Left cardiac atrium (tissue), 4 donors: ENCODE data around the gene CLDN5. TPM values are rescaled to one million over a fixed set of nuclear protein-coding genes. Genes with fewer than 3 reads are reported as not detected.

ENCODE experiments used
- ATAC-seq, 2 donors: fragments of 200-7000 bp; cut with Tn5 transposase; one replicate each; pipeline ENCODE4 v1.9.1; 2020; ENCODE audit warnings: mild to moderate bottlenecking in 2 of 2, moderate library complexity in 2 of 2
- DNase-seq: peaks from one replicate; pipeline ENCODE4 v3.0.0-alpha.2; 2020
- intact Hi-C, 2 donors: fragments of 100-400 bp; cut with DNase I; formaldehyde crosslinking; loops; one replicate each; pipeline versions ENCODE4 v1.14.1 to v1.15.1; 2022 to 2023
- total RNA-seq, 2 donors: library from RNA; stranded (reverse); fragmentation: NEBNext Ultra II Directional; extraction: Animal tissue kit (Norgen Biotek cat#: 25700); gene quantifications; one replicate each; pipeline ENCODE4 v1.2.1, GENCODE V29; 2021
- donor health status: DM: no; HTN: yes; CAD: no.
- donor health status: DM: no; HTN: yes; CAD: no; lungs with severe emphysema.
- donor health status: DM: yes; HTN: yes; CAD: no.
- donor health status: Dilated cardiomyopathy.

The CLDN5 gene
- total RNA-seq, 2 donors from 2014 or later: 23.3 to 42.1 TPM

DNA sequence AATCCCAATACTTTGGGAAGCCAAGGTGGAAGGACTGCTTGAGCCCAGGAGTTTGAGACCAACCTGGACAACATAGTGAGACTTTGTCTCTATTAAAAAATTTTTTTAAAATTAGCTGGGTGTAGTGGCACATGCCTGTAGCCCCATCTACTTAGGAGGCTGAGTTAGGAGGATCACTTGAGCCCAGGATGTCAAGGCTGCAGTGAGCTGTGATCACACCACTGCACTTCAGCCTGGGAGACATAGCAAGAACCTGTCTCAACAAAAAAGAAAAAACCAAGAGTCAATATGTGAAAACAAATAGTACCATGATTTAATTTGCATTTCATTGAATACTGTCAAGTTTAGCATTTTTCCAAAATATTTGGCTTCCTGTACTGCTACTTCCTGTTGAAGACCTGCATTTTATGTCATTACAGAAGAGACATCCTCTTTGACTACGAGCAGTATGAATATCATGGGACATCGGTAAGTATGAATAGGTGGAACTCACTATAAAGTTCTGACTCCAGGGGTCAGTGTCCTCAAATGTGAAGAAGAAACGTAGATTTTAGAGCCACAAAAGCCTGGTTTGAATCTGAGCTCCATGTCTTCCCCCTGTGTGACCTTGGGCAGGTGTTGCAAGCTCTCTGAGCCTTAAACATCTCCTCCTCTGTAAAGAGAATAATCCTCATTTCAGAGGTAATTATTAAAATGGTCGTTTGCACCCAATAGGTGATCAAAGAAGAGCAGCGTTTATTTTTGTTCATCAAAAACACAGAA lies 28.5 kb downstream of the CLDN5 start:
- intact Hi-C loops: loop anchor here (5.0 kb wide), 1 partner anchor 137 kb away; no protein-coding TSS in a partner anchor
- DNase-seq (no peak), ATAC-seq (no peak)

DNA sequence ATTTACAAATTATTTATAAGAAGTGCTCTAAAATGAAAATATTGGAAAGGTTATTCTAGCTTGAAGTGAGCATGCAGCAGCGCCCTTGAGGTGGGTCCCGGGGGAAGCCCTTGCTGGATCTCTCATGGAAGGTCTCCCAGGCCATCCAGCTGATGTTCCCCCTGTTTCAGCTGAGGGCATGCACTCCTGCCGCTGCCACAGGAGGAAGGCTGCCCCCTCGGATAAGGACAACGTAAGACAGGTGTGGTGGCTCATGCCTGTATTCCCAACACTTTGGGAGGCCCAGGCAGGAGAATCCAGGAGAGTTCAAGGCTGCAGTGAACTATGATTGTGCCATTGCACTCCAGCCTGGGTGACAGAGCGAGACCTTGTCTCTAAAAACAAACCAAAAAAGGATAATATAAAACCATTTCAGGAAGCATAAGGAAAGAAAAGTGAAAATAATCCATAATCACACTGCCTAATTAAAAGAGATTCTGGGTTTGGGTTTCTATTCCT lies 29.5 kb downstream of the CLDN5 start:
- intact Hi-C loops: loop anchor here (5.0 kb wide), 1 partner anchor 138 kb away; no protein-coding TSS in a partner anchor
- no peak for ATAC-seq
- no peak for DNase-seq

DNA sequence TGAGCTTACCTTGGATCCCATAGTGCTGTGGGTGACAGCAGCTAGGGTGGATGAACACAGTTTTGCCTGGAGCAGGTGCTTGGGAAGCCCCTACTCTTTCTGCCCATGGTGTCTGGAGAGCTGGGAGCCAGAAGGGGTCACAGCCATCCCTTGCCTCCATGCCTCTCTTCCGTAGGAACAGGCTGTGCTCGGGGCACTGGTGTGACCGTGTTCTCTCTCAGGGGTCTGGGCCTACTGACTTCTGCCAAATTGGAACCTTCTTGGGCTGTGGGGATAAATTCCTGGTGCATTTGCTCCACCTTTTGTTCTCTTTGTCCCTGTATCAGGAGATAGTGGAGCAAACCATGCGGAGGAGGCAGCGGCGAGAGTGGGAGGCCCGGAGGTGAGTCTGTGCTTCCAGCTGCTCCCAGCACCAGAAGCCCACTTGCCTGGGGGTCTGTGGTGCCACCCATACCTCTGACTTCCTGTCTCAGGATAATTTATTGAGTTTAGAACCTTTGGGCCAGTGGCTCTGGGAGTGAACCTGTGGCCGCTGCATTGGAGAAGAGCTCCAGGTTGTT lies 30.1 kb downstream of the CLDN5 start:
- ATAC-seq (no peak), DNase-seq (no peak)
- intact Hi-C loops: no loop called here

DNA sequence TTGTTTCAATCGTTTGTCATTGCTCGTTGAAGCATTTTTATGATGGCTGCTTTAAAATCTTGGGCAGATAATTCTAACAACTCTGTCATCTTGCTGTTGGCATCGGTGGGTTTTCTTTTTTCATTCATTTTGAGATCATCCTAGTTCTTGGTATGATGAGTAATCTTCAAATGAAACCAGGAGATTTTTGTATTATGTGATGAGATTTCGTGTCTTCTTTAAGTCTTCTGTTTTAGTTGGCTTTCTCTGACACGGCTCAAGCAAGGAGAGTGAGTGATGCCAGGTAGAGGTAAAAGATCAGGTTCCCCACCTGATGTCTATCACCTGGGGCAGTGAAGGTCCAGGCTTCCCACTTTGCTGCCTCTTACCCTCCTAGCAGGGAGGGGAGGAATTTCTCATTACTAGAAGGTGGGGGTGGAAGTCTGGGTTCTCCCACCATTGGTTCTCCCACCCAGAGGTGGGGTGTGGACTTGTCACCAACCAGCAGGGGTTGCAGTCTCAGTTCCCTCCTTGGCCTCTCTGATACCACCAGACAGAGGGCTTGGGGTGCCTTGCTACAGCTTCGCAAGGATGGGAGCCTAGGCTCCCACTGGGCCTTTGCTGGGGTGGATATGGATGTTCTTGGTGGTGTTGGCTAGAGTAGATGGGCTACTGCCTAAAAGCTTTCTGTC lies 31.6 kb downstream of the CLDN5 start:
- intact Hi-C loops: no loop called here
- ATAC-seq: no peak

DNA sequence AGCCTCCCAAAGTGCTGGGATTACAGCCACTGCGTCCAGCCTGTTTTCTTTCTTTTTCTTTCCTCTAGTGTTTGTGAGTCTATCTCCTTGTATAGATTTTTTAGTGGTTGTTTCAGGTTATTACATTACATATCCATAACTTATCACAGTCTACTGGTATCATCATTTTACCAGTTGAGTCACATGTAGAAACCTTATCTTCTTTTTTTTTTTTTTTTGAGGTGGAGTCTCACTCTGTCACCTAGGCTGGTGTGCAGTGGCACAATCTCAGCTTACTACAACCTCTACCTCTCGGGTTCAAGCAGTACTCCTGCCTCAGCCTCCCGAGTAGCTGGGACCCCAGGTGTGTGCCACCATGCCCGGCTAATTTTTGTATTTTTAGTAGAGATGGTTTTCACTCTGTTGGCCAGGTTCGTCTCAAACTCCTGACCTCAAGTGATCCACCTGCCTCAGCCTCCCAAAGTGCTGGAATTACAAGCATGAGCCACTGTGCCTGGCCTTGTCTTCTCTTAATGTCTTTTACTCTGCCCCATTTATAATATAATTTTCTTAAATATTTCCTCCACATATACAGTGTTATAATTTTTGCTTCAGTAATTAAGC lies 33.5 kb downstream of the CLDN5 start:
- ATAC-seq (no peak), DNase-seq (no peak)
- intact Hi-C loops: no loop called here

More for the DNA sequence above, 31.6 kb downstream of the CLDN5 start:
- no peak for DNase-seq

DNA sequence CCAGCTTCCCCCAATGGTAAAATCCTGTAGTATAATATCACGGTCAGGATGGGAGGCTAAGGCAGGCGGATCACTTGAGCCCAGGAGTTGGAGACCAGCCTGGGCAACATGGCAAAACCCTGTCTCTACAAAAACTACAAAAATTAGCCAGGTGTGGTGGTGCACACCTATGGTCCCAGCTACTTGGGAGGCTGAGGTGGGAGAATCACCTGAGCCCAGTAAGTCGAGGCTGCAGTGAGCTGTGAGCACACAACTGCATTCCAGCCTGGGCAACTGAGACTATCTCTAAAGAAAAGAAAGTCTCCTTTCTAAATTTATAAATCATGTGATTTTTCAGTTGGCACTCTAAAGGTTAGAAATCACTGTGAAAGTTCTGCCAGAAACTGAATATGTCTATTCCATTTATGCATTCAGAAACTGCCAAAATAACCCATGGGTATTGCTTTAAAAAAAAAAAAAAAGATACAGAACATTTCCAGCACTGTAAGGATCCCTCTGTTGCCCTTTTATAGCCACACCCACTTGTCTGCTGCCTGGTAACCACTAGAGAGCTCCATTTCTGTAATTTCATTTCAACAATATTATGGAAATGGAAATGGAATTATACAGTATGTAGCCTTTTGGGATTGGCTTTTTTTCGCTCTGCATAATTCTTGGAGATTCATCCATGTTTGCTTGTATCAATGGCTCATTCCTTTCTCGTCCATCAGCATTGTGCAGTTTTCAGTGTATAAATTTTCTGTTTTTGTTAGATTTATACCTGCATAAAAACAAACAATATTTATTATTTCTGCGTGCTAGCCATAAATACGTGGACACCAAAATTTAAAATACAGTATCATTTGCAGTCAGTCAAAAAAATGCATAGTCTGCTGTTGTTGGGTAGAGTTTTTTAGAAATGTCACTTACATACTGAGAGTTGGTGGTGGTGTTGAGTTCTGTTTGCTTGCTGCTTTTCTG lies 35.0 kb downstream of the CLDN5 start:
- DNase-seq (no peak), ATAC-seq (peak; percentile 47 to 71)
- intact Hi-C loops: no loop called here

DNA sequence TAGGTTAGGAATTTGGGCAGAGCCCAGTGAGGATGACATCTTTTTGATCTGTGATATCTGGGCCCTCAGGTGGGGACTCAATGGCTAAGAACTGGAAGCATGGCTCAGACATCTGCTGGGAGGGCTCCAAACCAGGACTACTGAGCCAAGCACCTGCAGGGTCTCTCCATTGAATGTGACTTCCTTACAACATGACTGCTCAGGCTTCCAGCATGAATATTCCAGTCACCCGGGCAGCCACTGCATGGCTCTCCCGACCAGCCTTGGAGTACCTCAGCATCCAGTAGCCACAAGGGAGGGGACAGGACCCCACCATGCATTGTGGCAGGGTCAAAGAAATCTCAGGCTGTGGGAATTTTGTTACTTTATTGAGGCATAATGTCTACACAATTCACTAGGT lies 35.9 kb downstream of the CLDN5 start:
- intact Hi-C loops: no loop called here

DNA sequence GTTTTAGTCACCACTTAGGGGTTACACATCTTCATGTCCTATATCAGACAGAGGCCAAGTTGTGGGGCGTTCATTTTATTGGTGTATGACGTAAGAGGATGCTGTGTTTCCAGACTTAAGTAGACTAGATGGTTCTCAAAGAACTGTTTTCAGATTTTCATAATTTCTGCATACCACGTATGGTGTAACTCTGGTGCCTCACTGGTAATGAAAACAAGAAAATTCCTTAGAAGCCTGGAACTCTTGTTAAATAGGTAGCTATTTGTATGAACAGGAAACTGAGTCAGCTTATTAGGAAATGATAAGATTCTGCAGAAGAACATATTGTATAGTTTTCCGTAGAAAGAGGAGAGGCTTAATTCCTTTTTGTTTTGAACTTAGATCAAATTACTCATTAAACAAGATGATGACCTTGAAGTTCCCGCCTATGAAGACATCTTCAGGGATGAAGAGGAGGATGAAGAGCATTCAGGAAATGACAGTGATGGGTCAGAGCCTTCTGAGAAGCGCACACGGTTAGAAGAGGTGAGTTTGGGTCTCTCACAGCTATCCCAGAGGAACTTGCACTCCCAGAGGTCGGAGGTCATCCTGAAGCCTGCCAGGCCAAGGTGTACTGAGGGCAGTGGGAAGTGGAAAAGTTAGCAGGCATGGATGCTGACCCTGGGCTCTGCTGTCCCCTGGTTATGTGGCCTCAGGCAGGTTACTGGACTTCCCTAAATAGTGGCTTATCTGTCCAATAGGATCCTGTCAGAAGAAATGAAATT lies 40.5 kb downstream of the CLDN5 start:
- DNase-seq (no peak), ATAC-seq (no peak)
- intact Hi-C loops: no loop called here

More for the DNA sequence above, 35.9 kb downstream of the CLDN5 start:
- DNase-seq (no peak), ATAC-seq (no peak)

DNA sequence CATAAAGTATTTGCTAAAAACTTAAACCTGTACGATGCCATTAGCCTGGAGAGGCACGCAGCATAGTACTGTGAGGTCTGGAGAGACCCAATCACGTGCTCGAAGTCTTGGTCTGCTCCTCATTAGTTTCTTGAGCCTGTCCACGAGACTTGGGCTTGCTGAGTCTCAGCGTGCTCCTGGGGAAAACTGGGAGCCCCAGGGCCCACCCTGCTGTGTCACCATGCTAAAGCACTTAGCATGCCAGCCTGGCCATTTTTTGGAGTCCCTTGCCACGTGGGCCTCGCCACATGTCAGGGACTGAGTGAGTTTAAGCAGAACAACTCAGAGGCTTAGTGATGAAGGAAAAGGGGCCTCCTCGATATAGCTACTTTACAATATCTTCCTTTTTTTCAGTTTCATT lies 41.9 kb downstream of the CLDN5 start:
- ATAC-seq: no peak
- intact Hi-C loops: no loop called here

DNA sequence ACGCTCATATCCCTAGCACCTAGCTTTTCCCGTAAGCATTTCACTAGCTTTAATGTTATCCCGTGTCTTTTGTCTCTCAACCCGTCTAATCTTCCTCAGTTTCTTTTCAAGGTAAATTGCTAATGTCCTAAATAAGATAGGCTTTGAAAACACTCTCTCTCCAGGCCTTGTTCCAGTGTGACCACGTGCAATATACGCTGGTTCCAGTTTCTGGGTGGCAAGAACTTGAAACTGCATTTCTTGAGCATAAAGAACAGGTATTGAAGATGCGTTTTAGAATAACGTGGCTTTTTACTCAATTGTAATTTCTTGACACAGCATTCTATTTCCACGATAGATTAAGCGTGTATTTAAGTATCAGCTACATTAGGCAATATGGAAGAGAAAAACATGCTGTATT lies 43.4 kb downstream of the CLDN5 start:
- intact Hi-C loops: no loop called here
- ATAC-seq: no peak
- DNase-seq: no peak

More for the DNA sequence above, 41.9 kb downstream of the CLDN5 start:
- no peak for DNase-seq

DNA sequence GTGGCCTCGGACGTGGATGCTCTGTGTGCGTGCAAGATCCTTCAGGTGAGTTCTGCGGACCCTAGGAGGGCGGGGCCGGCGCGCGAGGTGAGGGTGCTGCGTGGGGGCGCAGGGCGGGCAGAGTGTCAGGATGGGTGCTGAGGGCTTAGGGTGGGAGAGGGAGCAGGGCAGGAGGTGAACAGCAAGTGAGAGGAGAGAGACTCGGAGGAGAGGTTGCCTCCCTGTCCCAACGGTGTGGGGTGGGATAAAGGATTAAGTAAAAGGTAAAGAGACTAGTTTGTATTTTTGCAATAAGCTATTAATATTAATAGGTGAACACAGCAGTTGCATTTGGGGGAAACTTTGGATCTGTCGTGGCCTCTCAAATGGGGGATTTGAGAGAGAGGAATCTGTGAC lies 44.0 kb downstream of the CLDN5 start:
- intact Hi-C loops: no loop called here
- no peak for DNase-seq
- no peak for ATAC-seq

DNA sequence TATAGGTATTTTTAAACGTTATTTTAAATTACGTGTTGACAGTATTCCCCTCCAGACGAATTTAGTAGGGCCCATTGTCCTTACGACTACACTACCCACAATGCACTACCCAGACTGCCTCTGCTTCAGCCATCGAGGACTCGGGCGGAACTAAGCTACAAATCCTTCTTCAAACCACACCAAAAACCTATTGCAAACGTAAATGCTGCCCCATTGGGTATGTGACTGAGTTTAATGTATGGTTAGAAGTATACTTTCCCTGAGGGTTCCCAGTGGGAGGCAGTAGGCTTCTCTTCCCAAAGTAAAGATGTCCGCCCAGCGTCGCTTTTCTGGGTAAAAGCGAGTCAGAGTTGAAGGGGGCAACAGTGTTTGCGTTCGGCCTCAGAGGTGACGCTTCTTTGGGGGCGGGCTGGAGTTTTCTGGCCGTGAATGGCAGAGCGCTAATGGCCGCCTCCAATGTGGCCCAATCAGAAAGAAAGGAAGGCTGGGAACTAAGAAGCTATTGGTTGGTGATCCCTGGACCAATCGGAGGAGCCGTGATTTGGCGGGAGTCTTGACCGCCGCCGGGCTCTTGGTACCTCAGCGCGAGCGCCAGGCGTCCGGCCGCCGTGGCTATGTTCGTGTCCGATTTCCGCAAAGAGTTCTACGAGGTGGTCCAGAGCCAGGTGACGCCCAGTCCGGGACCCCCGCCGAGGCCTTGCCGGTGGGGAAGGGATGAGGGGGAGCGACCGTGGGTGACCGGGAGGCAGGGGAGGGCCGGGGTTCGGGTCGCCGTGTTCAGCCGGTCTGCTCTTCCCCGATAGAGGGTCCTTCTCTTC lies 44.6 kb downstream of the CLDN5 start, which contains the start of gene CDC45:
Gene CDC45 (plus strand): TSS at position 566 of the 818 bp plus-strand sequence. CDS start 49 bp downstream, at position 615.
- ATAC-seq: peak; percentile 96 to 97
- DNase-seq: peak; percentile 97
- intact Hi-C loops: no loop called here

DNA sequence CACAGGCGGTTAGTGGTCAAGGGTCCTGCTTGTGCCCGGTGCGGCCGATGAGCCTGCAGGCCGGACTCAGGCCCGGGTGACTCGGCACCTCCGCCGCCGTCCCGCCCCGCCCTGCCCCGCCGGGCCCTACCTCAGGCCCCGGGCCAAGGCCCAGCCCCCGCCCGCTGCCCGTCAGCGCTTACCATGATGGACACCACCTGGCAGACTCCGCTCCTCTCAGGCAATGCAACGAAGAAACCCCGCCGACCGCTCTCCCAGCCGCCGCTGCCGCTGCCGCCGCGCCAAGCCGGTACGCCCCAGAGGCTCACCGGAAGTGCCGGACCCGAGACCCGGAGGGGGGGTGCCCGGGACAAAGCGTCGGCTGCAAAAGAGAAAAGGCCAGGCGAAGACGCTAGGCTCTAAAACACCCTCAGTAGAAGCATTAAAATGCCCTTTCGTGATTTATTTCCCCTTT lies 45.3 kb downstream of the CLDN5 start, which contains the start of gene UFD1:
Gene UFD1 (minus strand): TSS at position 293 of the 454 bp plus-strand sequence. CDS start 108 bp downstream, at position 185.
- peak; percentile 89 for DNase-seq
- ATAC-seq: peak; percentile 81 to 91
- intact Hi-C loops: no loop called here

DNA sequence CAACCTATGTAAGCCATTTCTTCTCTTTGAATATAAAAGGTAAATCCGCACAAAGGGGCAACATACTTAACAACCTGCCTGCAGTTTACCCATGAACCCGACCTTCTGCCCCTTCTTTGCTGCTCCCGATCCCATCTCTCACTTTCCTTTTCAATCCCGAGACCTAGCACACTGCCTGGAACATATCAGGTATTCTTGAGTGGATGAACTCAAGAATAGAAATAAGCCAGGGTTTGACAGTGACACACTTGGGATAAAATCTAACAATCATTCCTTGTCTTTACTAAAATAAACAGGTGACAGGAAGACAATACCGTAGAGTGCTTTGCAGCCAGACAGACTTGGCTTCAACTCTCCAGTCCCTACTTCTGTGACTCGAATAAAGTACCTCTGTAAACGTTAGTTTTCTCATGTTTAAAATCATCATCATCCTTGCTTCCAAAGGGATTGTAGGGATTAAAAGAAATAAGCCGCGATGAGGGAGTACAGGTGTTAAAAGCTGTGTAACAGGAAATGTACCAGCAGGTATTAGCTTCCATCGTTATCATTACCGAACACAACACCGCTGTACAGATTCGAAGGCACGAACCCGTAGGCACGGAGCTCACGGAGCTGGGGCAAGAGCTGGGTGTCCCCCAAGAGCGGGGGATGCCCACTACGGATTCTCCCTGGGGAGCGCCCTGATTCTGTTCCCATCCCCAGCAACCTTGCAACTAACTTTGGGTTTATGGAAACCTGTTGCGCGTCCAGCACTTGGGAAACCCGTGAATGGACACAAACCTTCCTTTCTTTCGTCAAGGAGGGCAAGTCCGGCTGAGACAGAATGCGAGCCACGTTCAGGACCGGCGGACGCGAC lies 45.9 kb downstream of the CLDN5 start:
- no peak for ATAC-seq
- intact Hi-C loops: no loop called here

DNA sequence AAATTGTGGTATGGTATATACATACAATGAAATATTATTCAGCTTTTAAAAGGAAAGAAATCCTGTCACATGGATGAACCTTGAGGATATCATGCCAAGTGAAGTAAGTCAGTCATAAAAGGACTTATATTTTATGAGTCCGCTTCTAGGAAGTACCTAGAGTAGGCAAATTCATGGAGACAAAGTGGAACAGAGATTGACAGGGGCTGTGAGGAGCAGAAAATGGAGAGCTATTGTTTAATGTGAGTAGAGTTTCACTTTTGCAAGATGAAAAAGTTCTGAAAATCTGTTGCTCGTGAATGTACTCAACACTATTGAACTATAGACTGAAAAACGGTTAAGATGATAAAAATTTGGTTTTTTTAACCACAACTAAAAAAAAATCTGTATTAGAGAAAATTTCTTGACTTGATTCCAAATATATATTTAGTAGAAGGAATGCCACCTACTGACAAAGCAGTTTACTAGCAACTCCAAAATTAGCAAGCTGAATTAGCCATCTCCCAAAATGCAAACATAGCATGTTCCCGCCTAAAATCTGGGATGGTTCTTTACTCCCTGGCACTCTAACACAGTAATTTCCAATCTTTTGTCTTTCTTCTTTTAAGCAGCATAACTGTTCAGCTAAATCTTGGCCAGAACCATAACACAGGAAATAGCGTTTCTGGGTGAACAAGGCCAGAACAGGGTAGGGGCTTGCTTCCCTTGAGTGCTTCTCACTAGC lies 46.7 kb downstream of the CLDN5 start:
- no peak for DNase-seq
- ATAC-seq: no peak
- intact Hi-C loops: no loop called here

More for the DNA sequence above, 45.9 kb downstream of the CLDN5 start:
- DNase-seq: no peak
